Measurements from ENCODE around the gene ACTR3C. TPM values are rescaled to one million over a fixed set of nuclear protein-coding genes. Genes with fewer than 3 reads are reported as not detected.

The ACTR3C gene
- total and polyA plus RNA-seq, 3 donors from 2014 or later = 6.1 to 13.0 (median 12.2) TPM

GRCh38 chr7:150325110-150325611, 1.8 kb upstream of the ACTR3C start:
- no peak overlapping the region for H3K4me3 ChIP-seq
- WGBS, 2 donors = 96% methylated on average over 5 to 10 of the region's 10 CpGs
- H3K9me3 ChIP-seq = no peaks in the 10 kb centered on the region
- H3K4me1 ChIP-seq = peaks cover 11% of the 10 kb centered on the region
- TF ChIP-seq POLR2A (IDR thresholded peaks at IDR 0.05) = no peak
- TF ChIP-seq CTCF (IDR thresholded peaks at IDR 0.05) = no peak
- no peak overlapping the region for H3K27ac ChIP-seq
- no peak for DNase-seq
- H3K36me3 ChIP-seq (ENCODE audit: low read depth, missing control alignments) = no peaks in the 10 kb centered on the region
- intact Hi-C loops (cut with DNase I; ENCODE audit: low total_unique reads) = no loop called here
- no peaks in the 10 kb centered on the region for H3K27me3 ChIP-seq

DNA sequence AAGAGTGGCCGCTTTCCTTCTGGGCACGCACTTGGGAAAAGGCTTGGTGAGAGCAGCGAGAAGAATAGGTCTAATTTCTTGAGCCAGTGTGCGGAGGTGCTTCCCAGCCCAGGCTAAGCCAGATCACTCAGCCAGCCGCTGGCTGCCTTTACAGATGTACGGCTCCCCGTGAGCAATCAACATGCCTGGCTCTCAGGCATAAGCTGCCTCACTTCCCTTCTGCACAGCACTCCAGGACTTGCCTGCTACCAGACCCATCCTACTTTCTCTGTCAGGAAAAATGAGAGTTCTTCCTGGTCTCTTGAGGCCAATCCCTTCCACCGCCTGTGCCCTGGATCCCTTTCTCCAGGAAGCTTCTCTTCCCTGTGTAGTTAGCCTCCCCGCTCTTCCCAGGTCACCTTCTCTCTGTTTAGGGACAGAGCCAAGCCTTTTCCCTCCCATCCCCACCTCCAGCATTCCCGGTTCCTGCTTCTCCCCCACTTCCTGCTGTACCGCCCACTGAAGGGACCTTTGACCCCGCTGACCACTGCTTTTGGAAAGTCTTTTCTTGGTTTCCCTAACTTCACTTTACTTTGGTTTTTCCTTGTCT, 1.1 kb upstream of the ACTR3C start:
- TF ChIP-seq CTCF (IDR thresholded peaks at IDR 0.05) = no peak
- TF ChIP-seq POLR2A (IDR thresholded peaks at IDR 0.05) = no peak
- Histone ChIP-seq H3K36me3 (ENCODE audit: low read depth, missing control alignments) (no peaks in the 10 kb centered on the region), H3K4me1 (peaks cover 11% of the 10 kb centered on the region), H3K27ac (no peak overlapping the region), H3K9me3 (no peaks in the 10 kb centered on the region), H3K4me3 (no peak overlapping the region), H3K27me3 (no peaks in the 10 kb centered on the region)
- DNase-seq = no peak
- intact Hi-C loops (cut with DNase I; ENCODE audit: low total_unique reads) = no loop called here
- 49 to 58% methylated on average over 12 of the region's 12 CpGs for WGBS, 2 donors

GRCh38 chr7:150323682-150324372, 482 bp upstream of the ACTR3C start:
- no peak for DNase-seq
- peak overlapping the region; percentile 52 to 68 for H3K27ac ChIP-seq
- 12 to 17% methylated on average over 14 to 16 of the region's 16 CpGs for WGBS, 2 donors
- H3K4me3 ChIP-seq = peak overlapping the region; percentile 77 to 81
- TF ChIP-seq CTCF (IDR thresholded peaks at IDR 0.05) (no peak), POLR2A (IDR thresholded peaks at IDR 0.05) (no peak)
- no peaks in the 10 kb centered on the region for H3K36me3 ChIP-seq (ENCODE audit: low read depth, missing control alignments)
- no peaks in the 10 kb centered on the region for H3K27me3 ChIP-seq
- no peaks in the 10 kb centered on the region for H3K9me3 ChIP-seq
- H3K4me1 ChIP-seq = peaks cover 11% of the 10 kb centered on the region
- intact Hi-C loops (cut with DNase I; ENCODE audit: low total_unique reads) = no loop called here

DNA sequence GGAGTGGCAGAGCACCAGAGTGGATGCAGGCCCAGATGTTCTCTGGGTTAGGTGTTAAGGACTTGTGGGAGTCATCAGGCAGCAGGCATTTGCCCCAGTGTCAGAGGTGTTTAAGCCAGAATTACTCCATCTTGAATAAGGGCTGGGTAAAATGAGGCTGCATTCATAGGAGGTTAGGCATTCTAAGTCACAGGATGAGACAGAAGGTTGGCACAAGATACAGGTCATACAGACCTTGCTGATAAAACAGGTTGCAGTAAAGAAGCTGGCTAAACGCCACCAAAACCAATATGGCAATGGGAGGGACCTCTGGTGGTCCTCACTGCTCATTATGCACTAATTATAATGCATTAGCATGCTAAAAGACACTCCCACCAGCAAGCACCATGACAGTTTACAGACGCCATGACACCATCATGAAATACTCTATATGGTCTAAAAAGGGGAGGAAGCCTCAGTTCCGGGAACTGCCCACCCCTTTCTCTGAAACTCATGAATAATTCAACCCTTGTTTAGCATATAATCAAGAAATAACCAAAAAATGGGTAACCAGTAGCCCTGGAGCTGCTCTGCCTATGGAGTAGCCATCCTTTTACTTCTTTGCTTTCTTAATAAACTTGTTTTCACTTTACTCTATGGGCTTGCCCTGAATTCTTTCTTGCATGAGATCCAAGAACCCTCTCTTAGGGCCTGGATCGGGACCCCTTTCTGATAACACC, 1.1 kb downstream of the ACTR3C start:
- intact Hi-C loops (cut with DNase I; ENCODE audit: low total_unique reads) = no loop called here
- TF ChIP-seq POLR2A (IDR thresholded peaks at IDR 0.05) (no peak), CTCF (IDR thresholded peaks at IDR 0.05) (no peak)
- peak overlapping the region in 1 of 2 donors; percentile 52 for H3K27ac ChIP-seq
- peaks cover 11% of the 10 kb centered on the region for H3K4me1 ChIP-seq
- H3K4me3 ChIP-seq = peak overlapping the region; percentile 77 to 81
- no peaks in the 10 kb centered on the region for H3K27me3 ChIP-seq
- WGBS, 2 donors = 52 to 62% methylated on average over 4 of the region's 4 CpGs
- H3K9me3 ChIP-seq = no peaks in the 10 kb centered on the region
- DNase-seq = no peak
- H3K36me3 ChIP-seq (ENCODE audit: low read depth, missing control alignments) = no peaks in the 10 kb centered on the region

Data from testis (tissue), 3 donors.